Common myeloid progenitor, CD34-positive (primary cell): Measurements from ENCODE around the gene CRYGN.

Source experiments
- CTCF ChIA-PET: fragments of 350-600 bp; sonication (Branson Sonifier 250); formaldehyde crosslinking; loops from one replicate; lab custom pipeline; 2021; ENCODE audit warnings: antibody characterized with exemption; lab: Charles Lee
- POLR2A ChIA-PET: fragments of 350-600 bp; sonication (Branson Sonifier 250); formaldehyde crosslinking; loops from one replicate; lab custom pipeline; 2021; ENCODE audit warnings: antibody characterized with exemption; lab: Charles Lee
- DNase-seq, 3 donors: peaks; one replicate each; pipeline versions ENCODE4 v3.0.0 to v3.0.0-alpha.2; 2013
- H3K27ac ChIP-seq, 2 experiments: 1 replicate in 1 of 2; 2 replicates in 1 of 2; pipeline ENCODE4 v1.7.0; 2013; ENCODE audit warnings: inconsistent platforms in 2 of 2, low read length in 2 of 2, mild to moderate bottlenecking in 2 of 2, low read depth in 1 of 2, moderate library complexity in 1 of 2; ENCODE audit not compliant: severe bottlenecking in 2 of 2, insufficient read depth in 1 of 2, poor library complexity in 1 of 2
- H3K27me3 ChIP-seq, 5 experiments: replicated peaks in 2 of 5; 1 replicate in 3 of 5; 2 replicates in 2 of 5; pipeline versions ENCODE4 v1.6.1 to v1.7.0; 2013; ENCODE audit warnings: low read length in 4 of 5, mild to moderate bottlenecking in 2 of 5, moderate library complexity in 2 of 5, inconsistent platforms in 1 of 5; ENCODE audit not compliant: insufficient read depth in 5 of 5, control insufficient read depth in 4 of 5
- H3K36me3 ChIP-seq, 4 experiments: 1 replicate in 2 of 4; 2 replicates in 2 of 4; pipeline versions ENCODE4 v1.6.1 to v1.7.0; 2013; ENCODE audit warnings: low read length in 3 of 4, control low read depth in 1 of 4, mild to moderate bottlenecking in 1 of 4; ENCODE audit not compliant: control insufficient read depth in 4 of 4, insufficient read depth in 4 of 4
- H3K4me1 ChIP-seq, 4 experiments: 1 replicate in 3 of 4; 2 replicates in 1 of 4; pipeline versions ENCODE4 v1.6.1 to v1.7.1; 2013; ENCODE audit warnings: low read length in 3 of 4, mild to moderate bottlenecking in 3 of 4, control low read depth in 1 of 4, inconsistent platforms in 1 of 4, moderate library complexity in 1 of 4; ENCODE audit not compliant: control insufficient read depth in 4 of 4, insufficient read depth in 4 of 4; ENCODE audit errors: control extremely low read depth in 1 of 4
- H3K4me3 ChIP-seq, 7 experiments: 1 replicate in 4 of 7; 2 replicates in 3 of 7; pipeline versions ENCODE4 v1.5.1 to v1.7.0; 2013; ENCODE audit warnings: mild to moderate bottlenecking in 7 of 7, low read length in 6 of 7, moderate library complexity in 6 of 7, inconsistent platforms in 2 of 7, low read depth in 2 of 7, control low read depth in 1 of 7; ENCODE audit not compliant: insufficient read depth in 4 of 7, control insufficient read depth in 1 of 7; ENCODE audit errors: extremely low read depth in 1 of 7
- H3K9me3 ChIP-seq, 5 experiments: 1 replicate in 4 of 5; 2 replicates in 1 of 5; pipeline versions ENCODE4 v1.6.1 to v1.7.1; 2013; ENCODE audit warnings: low read length in 4 of 5, mild to moderate bottlenecking in 2 of 5, inconsistent platforms in 1 of 5, low read depth in 1 of 5, moderate library complexity in 1 of 5; ENCODE audit not compliant: control insufficient read depth in 4 of 5, insufficient read depth in 2 of 5; ENCODE audit errors: control extremely low read depth in 1 of 5
- WGBS: methylation state at CpG from one replicate; pipeline ENCODE4 v1.1.5; 2013; ENCODE audit not compliant: insufficient coverage; 5-methylcytosine and 5-hydroxymethylcytosine counted together

Gene CRYGN

GRCh38 chr7:151422212-151422611, 17.7 kb downstream of the CRYGN start:
- ChIA-PET CTCF (interaction anchor here (1.7 kb wide), 1 partner anchor 13 kb away, joined by 3 read pairs; no protein-coding TSS in a partner anchor), POLR2A (no interaction called here)
- 96% methylated on average over 2 of the region's 5 CpGs for WGBS
- H3K4me3 ChIP-seq = no peak overlapping the region
- H3K36me3 ChIP-seq = no peaks in the 10 kb centered on the region
- no peak overlapping the region for H3K27ac ChIP-seq
- H3K4me1 ChIP-seq = no peaks in the 10 kb centered on the region
- H3K27me3 ChIP-seq = peaks cover 0 to 10% (median 2%) of the 10 kb centered on the region in 5 experiments
- no peak for DNase-seq
- H3K9me3 ChIP-seq = peaks cover 2 to 36% (median 12%) of the 10 kb centered on the region in 5 experiments

DNA sequence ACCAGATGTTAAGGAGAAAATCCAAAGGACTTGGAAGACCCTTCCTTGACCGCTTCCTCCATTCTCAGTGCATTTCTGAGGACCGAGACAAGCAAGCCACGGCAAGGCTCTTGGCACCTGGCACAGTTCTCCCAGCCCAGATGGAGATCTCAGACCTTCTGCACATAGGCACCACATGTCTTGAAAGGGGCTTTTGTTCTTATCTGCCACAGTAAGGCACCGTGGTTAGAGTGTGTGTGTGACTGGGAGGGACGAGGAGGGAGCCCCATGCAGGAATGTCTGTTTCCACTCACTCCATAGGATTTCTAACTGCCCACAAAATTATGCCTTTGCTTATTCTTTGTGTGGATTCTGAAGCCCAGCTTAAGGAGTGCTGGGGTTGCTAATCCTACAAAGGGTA, 19.8 kb downstream of the CRYGN start:
- DNase-seq = no peak
- ChIA-PET POLR2A (no interaction called here), CTCF (interaction anchor here (1.3 kb wide), 1 partner anchor 52 kb away, joined by 3 read pairs; no protein-coding TSS in a partner anchor)
- Histone ChIP-seq H3K9me3 (peaks cover 2 to 36% (median 12%) of the 10 kb centered on the region in 5 experiments), H3K27me3 (peaks cover 0 to 9% (median 4%) of the 10 kb centered on the region in 5 experiments), H3K36me3 (no peaks in the 10 kb centered on the region), H3K4me1 (peaks cover 0 to 10% (median 0%) of the 10 kb centered on the region in 4 experiments), H3K4me3 (no peak overlapping the region), H3K27ac (no peak overlapping the region)
- whole genome bisulfite sequencing = 100% methylated on average over 3 of the region's 5 CpGs

GRCh38 chr7:151416941-151417315, 23.0 kb downstream of the CRYGN start:
- H3K4me1 ChIP-seq = peaks cover 0 to 12% (median 0%) of the 10 kb centered on the region in 4 experiments
- H3K27me3 ChIP-seq = peaks cover 0 to 33% (median 7%) of the 10 kb centered on the region in 5 experiments
- peaks cover 2 to 25% (median 12%) of the 10 kb centered on the region in 5 experiments for H3K9me3 ChIP-seq
- no peak overlapping the region for H3K4me3 ChIP-seq
- no peaks in the 10 kb centered on the region for H3K36me3 ChIP-seq
- ChIA-PET POLR2A (no interaction called here), CTCF (interaction anchor here (1.4 kb wide), 1 partner anchor 33 kb away, joined by 3 read pairs; no protein-coding TSS in a partner anchor)
- no peak for DNase-seq
- no peak overlapping the region for H3K27ac ChIP-seq
- 94% methylated on average over 11 of the region's 11 CpGs for WGBS

- WGBS = 93% methylated on average over 7 of the region's 10 CpGs
- POLR2A ChIA-PET = no interaction called here
- H3K27ac ChIP-seq = no peak overlapping the region
Observed at GRCh38 chr7:151416112-151416940, 23.6 kb downstream of the CRYGN start.

DNA sequence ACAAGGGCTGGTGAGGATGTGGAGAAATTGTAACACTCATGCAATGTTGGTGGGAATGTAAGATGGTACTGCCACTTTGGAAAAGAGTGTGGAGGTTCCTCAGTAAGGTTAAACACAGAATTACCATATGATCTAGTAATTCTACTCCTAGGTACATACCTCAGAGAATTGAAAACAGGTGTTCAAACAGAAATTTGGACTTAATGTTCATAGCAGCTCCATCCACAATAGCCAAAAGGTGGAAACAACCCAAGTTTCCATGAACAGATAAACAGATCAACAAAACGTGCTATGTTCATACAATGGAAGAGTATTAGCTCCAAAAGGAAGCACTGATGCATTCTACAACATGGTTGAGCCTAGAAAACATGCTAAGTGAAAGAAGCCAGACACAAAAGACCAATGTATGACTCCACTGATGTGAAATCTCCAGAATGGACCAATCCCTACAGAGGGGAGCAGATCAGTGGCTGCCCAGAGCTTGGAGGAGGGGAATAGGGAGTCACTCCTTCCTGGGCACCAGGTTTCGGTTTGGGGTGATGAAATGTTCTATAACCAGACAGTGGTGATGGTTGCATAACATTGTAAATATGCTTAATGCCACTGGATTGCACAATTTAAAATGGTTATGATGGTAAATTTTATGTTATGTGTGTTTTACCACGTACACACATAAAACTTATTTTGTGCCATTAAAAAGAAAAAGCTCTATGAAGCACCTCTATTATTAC, 24.4 kb downstream of the CRYGN start:
- Histone ChIP-seq H3K27me3 (peaks cover 0 to 47% (median 17%) of the 10 kb centered on the region in 5 experiments), H3K9me3 (peaks cover 2 to 13% (median 8%) of the 10 kb centered on the region in 5 experiments), H3K4me3 (no peak overlapping the region), H3K27ac (no peak overlapping the region), H3K36me3 (no peaks in the 10 kb centered on the region), H3K4me1 (peaks cover 0 to 26% (median 12%) of the 10 kb centered on the region in 4 experiments)
- DNase-seq = no peak
- ChIA-PET CTCF (interaction anchor here (1.3 to 2.2 kb wide), 3 partner anchors 32 to 47 kb away, joined by 3 to 8 read pairs (median 3); no protein-coding TSS in a partner anchor), POLR2A (interaction anchor here (0.6 kb wide), 1 partner anchor 1536 kb away, joined by 3 read pairs; no protein-coding TSS in a partner anchor)
- 90% methylated on average over 1 of the region's 3 CpGs for WGBS

More at GRCh38 chr7:151416112-151416940, 23.6 kb downstream of the CRYGN start:
- Histone ChIP-seq H3K36me3 (no peaks in the 10 kb centered on the region), H3K4me1 (peaks cover 0 to 18% (median 6%) of the 10 kb centered on the region in 4 experiments), H3K4me3 (no peak overlapping the region), H3K27me3 (peaks cover 0 to 39% (median 11%) of the 10 kb centered on the region in 5 experiments), H3K9me3 (peaks cover 2 to 19% (median 8%) of the 10 kb centered on the region in 5 experiments)
- CTCF ChIA-PET = interaction anchor here (1.4 kb wide), 1 partner anchor 32 kb away, joined by 3 read pairs; no protein-coding TSS in a partner anchor
- DNase-seq = no peak

- H3K4me1 ChIP-seq = peaks cover 0 to 47% (median 32%) of the 10 kb centered on the region in 4 experiments
- H3K27ac ChIP-seq = no peak overlapping the region
- no peaks in the 10 kb centered on the region for H3K9me3 ChIP-seq
- DNase-seq = no peak
- no peak overlapping the region for H3K4me3 ChIP-seq
- CTCF ChIA-PET = interaction anchor here (1.6 to 2.2 kb wide), 3 partner anchors 25 to 45 kb away, joined by 4 to 8 read pairs (median 8); no protein-coding TSS in a partner anchor
- peaks cover 0 to 70% (median 26%) of the 10 kb centered on the region in 5 experiments for H3K27me3 ChIP-seq
- H3K36me3 ChIP-seq = no peaks in the 10 kb centered on the region
- 93% methylated on average over 3 of the region's 4 CpGs for WGBS
- POLR2A ChIA-PET = no interaction called here
Observed at GRCh38 chr7:151413241-151413640, 26.7 kb downstream of the CRYGN start.
